K562 (cell line): ENCODE data around the gene UQCRH. TPM values are rescaled to one million over a fixed set of nuclear protein-coding genes. Genes with fewer than 3 reads are reported as not detected.

Experiments used
- ARID1B ChIP-seq: fragments of 450-650 bp; IDR thresholded peaks from 2 replicates; pipeline ENCODE4 v1.6.1; 2016; ENCODE audit warnings: antibody characterized with exemption, mild to moderate bottlenecking, inconsistent platforms
- BCLAF1 ChIP-seq, 2 experiments: fragments of 450-650 bp in 1 of 2; IDR thresholded peaks; 2 replicates each; pipeline ENCODE4 v1.6.1; 2011 to 2017; ENCODE audit warnings: low read depth in 2 of 2, antibody characterized with exemption in 1 of 2, borderline replicate concordance in 1 of 2, low read length in 1 of 2, mild to moderate bottlenecking in 1 of 2, mixed read lengths in 1 of 2; ENCODE audit not compliant: control insufficient read depth in 1 of 2
- C11orf30 ChIP-seq: fragments of 450-650 bp; IDR thresholded peaks from 2 replicates; pipeline ENCODE4 v1.6.1; 2016; ENCODE audit warnings: low read depth, mild to moderate bottlenecking
- DDX20 ChIP-seq: fragments of 450-650 bp; IDR thresholded peaks from 2 replicates; pipeline ENCODE4 v1.6.1; 2016; ENCODE audit warnings: missing genetic modification characterization, low read depth, mild to moderate bottlenecking, missing compliant biosample characterization, moderate library complexity
- MEF2D ChIP-seq: conservative IDR thresholded peaks from 2 replicates; pipeline ENCODE4 v1.6.1; 2016; ENCODE audit warnings: low read depth, missing genetic modification characterization, missing compliant biosample characterization
- NFE2 ChIP-seq: IDR thresholded peaks from 2 replicates; pipeline ENCODE4 v1.6.1; 2014; ENCODE audit warnings: antibody characterized with exemption, low read depth
- POLR2AphosphoS5 ChIP-seq: IDR thresholded peaks from 2 replicates; pipeline ENCODE4 v1.6.1; 2011; ENCODE audit warnings: mild to moderate bottlenecking, low read depth, low read length, moderate library complexity; ENCODE audit not compliant: control insufficient read depth, insufficient read depth
- POLR3A ChIP-seq: IDR thresholded peaks from 2 replicates; pipeline ENCODE4 v1.6.1; 2011; ENCODE audit warnings: borderline replicate concordance, mild to moderate bottlenecking, moderate library complexity; ENCODE audit not compliant: insufficient read length, insufficient read depth; ENCODE audit errors: extremely low read depth
- TAF7 ChIP-seq: fragments of 450-650 bp; IDR thresholded peaks from 2 replicates; pipeline ENCODE4 v1.6.1; 2016; ENCODE audit warnings: missing genetic modification characterization, missing compliant biosample characterization
- TCF15 ChIP-seq: fragments of 250-450 bp; sonication (Bioruptor Pico); IDR thresholded peaks from 2 replicates; pipeline ENCODE4 v1.8.0; 2022; ENCODE audit warnings: moderate library complexity, mild to moderate bottlenecking, inconsistent platforms
- TGIF2 ChIP-seq: sonication (generic); formaldehyde crosslinking; IDR thresholded peaks from 2 replicates; pipeline ENCODE4 v1.8.1; 2022; ENCODE audit warnings: mild to moderate bottlenecking, missing genetic modification reagents, moderate library complexity
- XRCC4 ChIP-seq: IDR thresholded peaks from one replicate; pipeline ENCODE4 v1.6.1; 2011; ENCODE audit not compliant: insufficient read depth, insufficient read length; ENCODE audit errors: extremely low read depth
- ZNF24 ChIP-seq: fragments of 450-650 bp; IDR thresholded peaks from 2 replicates; pipeline ENCODE4 v1.6.1; 2016
- ZNF282 ChIP-seq: sonication (generic); formaldehyde crosslinking; IDR thresholded peaks from 2 replicates; pipeline ENCODE4 v1.8.1; 2023; ENCODE audit warnings: missing genetic modification reagents
- polyA plus RNA-seq, 8 experiments: library from polyadenylated mRNA; depleted of rRNA in 4 of 8; stranded (reverse) in 5 of 8; unstranded in 3 of 8; fragments of >200 nt; fragmentation: Nextera tagmentation in 2 of 8; fragmentation: Illumina TruSeq in 1 of 8; extraction: Ambion mirVana in 2 of 8; extraction: Trizol in 1 of 8; gene quantifications; 2 replicates each; pipeline versions ENCODE4 v1.2.1 to v1.2.3, GENCODE V29; 2011 to 2014; ENCODE audit warnings: inconsistent platforms in 1 of 8, missing spikeins in 1 of 8
- total RNA-seq, 7 experiments: library from RNA; depleted of rRNA in 6 of 7; stranded (reverse); fragments of >200 nt in 6 of 7; fragmentation: Illumina TruSeq in 2 of 7; extraction: Trizol in 2 of 7; gene quantifications; 2 replicates each; pipeline versions ENCODE4 v1.2.1 to v1.2.3, GENCODE V29; 2011 to 2021; ENCODE audit warnings: low replicate concordance in 1 of 7
- TF ChIP-seq, protein P1 (sequence below), 2 experiments: fragments of 450-650 bp; formaldehyde crosslinking in 1 of 2; IDR thresholded peaks; 2 replicates each; pipeline versions ENCODE4 v1.4.0 to v1.6.1; 2014 to 2020; ENCODE audit warnings: mild to moderate bottlenecking in 2 of 2, borderline replicate concordance in 1 of 2, low read depth in 1 of 2

UQCRH gene
- total and polyA plus RNA-seq, 9 of the 15 experiments (the other 6 are each of a cell fraction or from before 2014, with no cell fraction given): 1,267 to 5,184 (median 2,410) TPM

GRCh38 chr1:46303038-46303871 is at the start of gene UQCRH, which contains the start of gene LRRC41 (continued):
- peak in 1 of 2 experiments; percentile 98; a peak in 2 of 4 replicates for TF ChIP-seq BCLAF1 (IDR thresholded peaks at IDR 0.05; ENCODE audit: borderline replicate concordance in 1 of 2, control insufficient read depth in 1 of 2, low read depth in 2 of 2, low read length in 1 of 2)
- TF ChIP-seq POLR3A: no peak
- no peak; the same call in 1 of the 2 replicates for TF ChIP-seq DDX20 (tag)
- peak; percentile 72; the same call in 1 of the 2 replicates for TF ChIP-seq MEF2D (tag)
- TF ChIP-seq C11orf30: peak; percentile 69; the same call in 1 of the 2 replicates
- no peak; the same call in 1 of the 2 replicates for TF ChIP-seq NFE2
- TF ChIP-seq POLR2AphosphoS5: peak; percentile 92
- no peak for TF ChIP-seq ZNF24
- no peak; the same call in 1 of the 2 replicates for TF ChIP-seq ARID1B
- TF ChIP-seq ZNF282 (CRISPR knock-in tag): no peak
- TF ChIP-seq, protein P1, sequence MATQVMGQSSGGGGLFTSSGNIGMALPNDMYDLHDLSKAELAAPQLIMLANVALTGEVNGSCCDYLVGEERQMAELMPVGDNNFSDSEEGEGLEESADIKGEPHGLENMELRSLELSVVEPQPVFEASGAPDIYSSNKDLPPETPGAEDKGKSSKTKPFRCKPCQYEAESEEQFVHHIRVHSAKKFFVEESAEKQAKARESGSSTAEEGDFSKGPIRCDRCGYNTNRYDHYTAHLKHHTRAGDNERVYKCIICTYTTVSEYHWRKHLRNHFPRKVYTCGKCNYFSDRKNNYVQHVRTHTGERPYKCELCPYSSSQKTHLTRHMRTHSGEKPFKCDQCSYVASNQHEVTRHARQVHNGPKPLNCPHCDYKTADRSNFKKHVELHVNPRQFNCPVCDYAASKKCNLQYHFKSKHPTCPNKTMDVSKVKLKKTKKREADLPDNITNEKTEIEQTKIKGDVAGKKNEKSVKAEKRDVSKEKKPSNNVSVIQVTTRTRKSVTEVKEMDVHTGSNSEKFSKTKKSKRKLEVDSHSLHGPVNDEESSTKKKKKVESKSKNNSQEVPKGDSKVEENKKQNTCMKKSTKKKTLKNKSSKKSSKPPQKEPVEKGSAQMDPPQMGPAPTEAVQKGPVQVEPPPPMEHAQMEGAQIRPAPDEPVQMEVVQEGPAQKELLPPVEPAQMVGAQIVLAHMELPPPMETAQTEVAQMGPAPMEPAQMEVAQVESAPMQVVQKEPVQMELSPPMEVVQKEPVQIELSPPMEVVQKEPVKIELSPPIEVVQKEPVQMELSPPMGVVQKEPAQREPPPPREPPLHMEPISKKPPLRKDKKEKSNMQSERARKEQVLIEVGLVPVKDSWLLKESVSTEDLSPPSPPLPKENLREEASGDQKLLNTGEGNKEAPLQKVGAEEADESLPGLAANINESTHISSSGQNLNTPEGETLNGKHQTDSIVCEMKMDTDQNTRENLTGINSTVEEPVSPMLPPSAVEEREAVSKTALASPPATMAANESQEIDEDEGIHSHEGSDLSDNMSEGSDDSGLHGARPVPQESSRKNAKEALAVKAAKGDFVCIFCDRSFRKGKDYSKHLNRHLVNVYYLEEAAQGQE (IDR thresholded peaks at IDR 0.05; ENCODE audit: borderline replicate concordance): no peak
- TF ChIP-seq, protein P1 (CRISPR knock-in tag; IDR thresholded peaks at IDR 0.05; ENCODE audit: low read depth): 0 out of 2 replicates have a peak, but pooled peaks have one; percentile 39
- TF ChIP-seq TGIF2: no peak
- peak; percentile 88 for TF ChIP-seq TAF7
- no peak for TF ChIP-seq XRCC4
- TF ChIP-seq TCF15: no peak
